ENCODE measurements around the gene MEIKIN. TPM values are rescaled to one million over a fixed set of nuclear protein-coding genes. Genes with fewer than 3 reads are reported as not detected.

The MEIKIN gene
- total RNA-seq, 2 experiments from 2014 or later, result not detected

GRCh38 chr5:131976414-131977211 is 31.1 kb upstream of the MEIKIN start:
- intact Hi-C loops (cut with micrococcal nuclease; ENCODE audit: unreplicated experiment), result no loop called here
- Histone ChIP-seq H3K27ac (ENCODE audit: low read depth, low read length, poor library complexity, severe bottlenecking) (no peak overlapping the region), H3K79me2 (ENCODE audit: insufficient read depth, low read depth, low read length) (no peaks in the 10 kb centered on the region), H2AFZ (ENCODE audit: low read length) (no peak overlapping the region), H3K9me2 (ENCODE audit: insufficient read depth, low read length) (no peaks in the 10 kb centered on the region), H3K4me2 (ENCODE audit: low read length) (no peak overlapping the region), H3K36me3 (ENCODE audit: insufficient read depth, low read length) (no peaks in the 10 kb centered on the region), H3K4me3 (ENCODE audit: low read depth, low read length, poor library complexity, severe bottlenecking) (no peak overlapping the region), H3K4me1 (ENCODE audit: insufficient read depth, low read length, poor library complexity, severe bottlenecking) (no peaks in the 10 kb centered on the region), H3K9me3 (ENCODE audit: low read length) (no peaks in the 10 kb centered on the region), H4K20me1 (ENCODE audit: insufficient read depth, low read length) (no peaks in the 10 kb centered on the region)
- no peak for DNase-seq (ENCODE audit: low spot score)
- ChIA-PET CTCF (ENCODE audit: unreplicated experiment) (no interaction called here), POLR2A (no interaction called here)
- no TSS peak for BruUV-seq (replicated peaks)
- TF ChIP-seq CTCF (conservative IDR thresholded peaks at IDR 0.05; ENCODE audit: low read length) (no peak), EZH2phosphoT487 (IDR thresholded peaks at IDR 0.05; ENCODE audit: borderline replicate concordance, low read depth, low read length) (no peak)

- Histone ChIP-seq H3K36me3 (ENCODE audit: insufficient read depth, low read length) (no peaks in the 10 kb centered on the region), H3K4me2 (ENCODE audit: low read length) (no peak overlapping the region), H3K27ac (ENCODE audit: low read depth, low read length, poor library complexity, severe bottlenecking) (no peak overlapping the region), H3K4me1 (ENCODE audit: insufficient read depth, low read length, poor library complexity, severe bottlenecking) (no peaks in the 10 kb centered on the region), H2AFZ (ENCODE audit: low read length) (no peak overlapping the region), H4K20me1 (ENCODE audit: insufficient read depth, low read length) (no peaks in the 10 kb centered on the region), H3K79me2 (ENCODE audit: insufficient read depth, low read depth, low read length) (no peaks in the 10 kb centered on the region), H3K4me3 (ENCODE audit: low read depth, low read length, poor library complexity, severe bottlenecking) (no peak overlapping the region), H3K9me2 (ENCODE audit: insufficient read depth, low read length) (no peaks in the 10 kb centered on the region), H3K9me3 (ENCODE audit: low read length) (no peaks in the 10 kb centered on the region)
- DNase-seq (ENCODE audit: low spot score), result no peak
- CTCF ChIA-PET (ENCODE audit: unreplicated experiment), result no interaction called here
- no peak for TF ChIP-seq CTCF (conservative IDR thresholded peaks at IDR 0.05; ENCODE audit: low read length)
- no peak for TF ChIP-seq EZH2phosphoT487 (IDR thresholded peaks at IDR 0.05; ENCODE audit: borderline replicate concordance, low read depth, low read length)
- BruUV-seq (replicated peaks), result no TSS peak
- POLR2A ChIA-PET, result no interaction called here
- intact Hi-C loops (cut with micrococcal nuclease; ENCODE audit: unreplicated experiment), result no loop called here
Measured at GRCh38 chr5:131974956-131975726, 29.7 kb upstream of the MEIKIN start.

- ChIA-PET CTCF (ENCODE audit: unreplicated experiment) (no interaction called here), POLR2A (no interaction called here)
- intact Hi-C loops (cut with micrococcal nuclease; ENCODE audit: unreplicated experiment), result no loop called here
- no peak overlapping the region for H2AFZ ChIP-seq (ENCODE audit: low read length)
- H3K4me2 ChIP-seq (ENCODE audit: low read length), result no peak overlapping the region
- DNase-seq (ENCODE audit: low spot score), result no peak
- H3K4me3 ChIP-seq (ENCODE audit: low read depth, low read length, poor library complexity, severe bottlenecking), result no peak overlapping the region
- H3K9me2 ChIP-seq (ENCODE audit: insufficient read depth, low read length), result no peaks in the 10 kb centered on the region
- H3K79me2 ChIP-seq (ENCODE audit: insufficient read depth, low read depth, low read length), result no peaks in the 10 kb centered on the region
- H4K20me1 ChIP-seq (ENCODE audit: insufficient read depth, low read length), result no peaks in the 10 kb centered on the region
- H3K4me1 ChIP-seq (ENCODE audit: insufficient read depth, low read length, poor library complexity, severe bottlenecking), result no peaks in the 10 kb centered on the region
- H3K27ac ChIP-seq (ENCODE audit: low read depth, low read length, poor library complexity, severe bottlenecking), result no peak overlapping the region
- no peaks in the 10 kb centered on the region for H3K36me3 ChIP-seq (ENCODE audit: insufficient read depth, low read length)
- no peak for TF ChIP-seq CTCF (conservative IDR thresholded peaks at IDR 0.05; ENCODE audit: low read length)
- no peak for TF ChIP-seq EZH2phosphoT487 (IDR thresholded peaks at IDR 0.05; ENCODE audit: borderline replicate concordance, low read depth, low read length)
- no TSS peak for BruUV-seq (replicated peaks)
- no peaks in the 10 kb centered on the region for H3K9me3 ChIP-seq (ENCODE audit: low read length)
Measured at GRCh38 chr5:131974622-131974955, 29.1 kb upstream of the MEIKIN start.

Measured in OCI-LY7 (cell line).